Activated CD4-positive, alpha-beta T cell treated with anti-CD3 and anti-CD28 coated beads, Interleukin-2, amount 50 U/mL, for 16 hours (primary cell): ENCODE data around the gene PTPRC.

Experiments
- DNase-seq: peaks from one replicate; pipeline ENCODE4 v3.0.0-alpha.2; 2020

The PTPRC gene

DNA sequence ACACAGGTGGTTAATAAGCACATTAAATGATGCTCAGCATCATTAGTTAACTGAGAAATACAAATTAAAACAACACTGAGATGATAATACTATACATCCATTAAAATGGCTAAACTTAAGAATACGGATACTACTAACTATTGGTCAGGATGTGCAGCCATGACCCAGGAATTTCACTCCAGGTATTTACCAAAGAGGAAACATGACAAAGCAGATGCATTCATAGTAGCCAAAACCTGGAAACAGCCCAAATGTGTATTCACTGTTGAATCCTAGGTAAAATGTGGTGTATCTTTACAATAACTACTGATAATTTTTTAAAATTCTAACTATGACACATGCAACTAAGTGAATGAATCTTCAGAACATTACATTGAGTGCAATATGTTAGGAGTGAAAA lies 73.0 kb downstream of the PTPRC start:
- no peak for DNase-seq

DNA sequence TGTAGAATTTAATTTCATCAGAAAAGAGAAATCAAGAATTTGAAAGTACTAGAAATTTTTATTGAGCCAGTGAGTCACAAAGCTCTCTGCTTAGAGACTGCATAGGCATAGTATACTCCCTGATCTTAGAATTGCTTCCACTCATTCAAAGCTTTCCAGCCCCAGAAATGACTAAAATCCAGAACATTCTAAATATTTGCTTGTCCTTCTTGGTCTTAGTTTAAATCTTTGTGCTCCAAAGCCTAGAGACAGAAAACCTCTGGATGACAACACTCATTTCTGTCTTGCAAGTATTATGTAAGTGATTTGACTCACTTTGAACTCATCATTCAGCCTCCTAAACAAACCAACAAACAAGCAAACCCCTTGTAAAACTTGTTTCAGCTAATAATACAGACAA lies 74.2 kb downstream of the PTPRC start:
- DNase-seq, result peak; percentile 54

DNA sequence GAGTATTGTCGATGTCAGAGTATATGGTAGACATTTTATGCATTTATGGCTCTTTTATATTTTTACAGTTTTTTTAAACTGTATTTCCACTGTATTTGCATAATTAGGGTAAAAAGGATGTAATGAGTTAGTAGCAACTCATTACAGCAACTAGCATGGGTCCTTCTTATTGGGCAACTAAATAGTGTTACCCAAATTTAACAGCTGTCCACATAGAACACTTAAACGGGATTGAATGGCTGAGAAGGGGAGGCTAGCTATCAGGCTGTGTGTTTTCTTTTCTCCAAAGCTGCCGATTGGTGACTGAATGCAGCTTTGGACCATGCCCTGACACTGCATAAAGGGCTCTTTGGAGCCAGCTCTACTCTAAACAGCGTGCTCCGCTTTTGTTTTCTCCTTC lies 75.4 kb downstream of the PTPRC start:
- DNase-seq, result no peak

DNA sequence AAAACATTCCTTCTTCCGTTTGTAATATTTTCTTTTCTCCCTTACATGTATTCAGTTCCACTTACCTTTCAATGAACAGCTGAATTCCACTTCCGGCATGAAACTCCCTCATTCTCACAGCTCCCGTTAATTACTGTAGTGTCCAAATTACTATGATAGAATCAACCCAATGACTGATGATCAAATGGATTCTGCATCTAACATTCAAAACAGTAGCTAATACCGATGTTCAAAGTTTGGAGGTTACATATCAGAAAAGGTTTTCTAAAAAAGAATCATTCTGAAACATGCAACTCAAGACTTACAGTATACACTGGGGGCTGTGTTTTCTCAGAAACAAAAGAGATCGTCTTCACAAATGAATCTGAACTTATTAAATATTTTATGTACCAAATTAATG lies 77.2 kb downstream of the PTPRC start:
- peak; percentile 48 for DNase-seq

DNA sequence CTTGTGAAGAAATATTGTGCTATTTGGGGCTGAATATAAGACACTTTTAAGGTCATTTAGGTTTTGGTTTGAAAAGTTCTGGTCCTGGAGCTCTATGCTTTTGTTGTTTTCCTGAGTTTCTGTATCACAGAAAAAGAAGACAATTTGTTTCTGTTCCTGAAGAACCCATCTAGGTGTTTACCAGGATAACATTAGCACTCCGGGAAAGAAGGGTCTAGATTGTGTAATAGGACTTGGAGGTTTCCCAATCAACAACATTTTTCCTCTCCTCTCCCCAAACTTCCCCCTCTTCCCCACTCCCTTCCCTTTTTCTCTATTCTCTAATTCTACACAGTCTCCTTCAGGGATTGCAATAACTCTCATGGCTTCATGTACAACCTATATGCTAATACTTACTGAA lies 78.7 kb downstream of the PTPRC start:
- no peak for DNase-seq

DNA sequence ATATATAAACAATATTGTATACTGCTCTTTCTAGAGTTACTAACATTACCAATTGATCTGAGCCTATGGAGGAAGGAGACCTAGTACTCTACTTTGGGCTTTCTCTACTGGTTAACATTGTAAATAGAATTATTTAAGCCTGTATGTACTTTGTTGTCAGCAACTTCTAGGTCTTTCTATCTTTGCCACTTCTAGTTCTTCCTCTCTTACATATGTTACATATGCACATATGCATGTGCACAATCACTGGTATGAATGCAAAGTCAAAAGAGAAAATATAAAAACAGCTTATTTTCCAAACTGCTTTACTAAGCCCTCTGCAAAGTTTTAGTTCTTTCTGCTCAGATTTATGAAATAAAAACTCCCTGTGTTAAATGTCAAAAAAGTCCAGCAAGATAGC lies 84.3 kb downstream of the PTPRC start:
- DNase-seq, result no peak

DNA sequence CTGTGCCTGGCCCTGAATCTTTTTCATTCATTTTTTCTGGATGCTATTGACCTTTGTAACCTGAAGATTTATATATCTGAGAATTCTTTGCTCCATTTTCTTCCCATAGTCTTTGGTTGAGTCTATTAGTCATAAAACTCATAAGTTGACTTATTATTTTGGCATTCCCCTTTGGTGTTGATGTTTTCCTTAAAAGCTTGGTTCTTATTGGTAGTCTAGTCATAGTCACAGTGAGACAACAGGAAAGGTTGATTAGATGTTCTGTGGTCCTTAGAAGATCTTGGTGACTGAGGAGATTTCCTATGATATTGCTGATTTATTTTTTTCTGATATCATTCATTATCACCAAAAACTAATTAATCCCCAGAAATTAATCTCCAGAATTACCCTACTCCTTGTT lies 86.2 kb downstream of the PTPRC start:
- DNase-seq, result no peak

DNA sequence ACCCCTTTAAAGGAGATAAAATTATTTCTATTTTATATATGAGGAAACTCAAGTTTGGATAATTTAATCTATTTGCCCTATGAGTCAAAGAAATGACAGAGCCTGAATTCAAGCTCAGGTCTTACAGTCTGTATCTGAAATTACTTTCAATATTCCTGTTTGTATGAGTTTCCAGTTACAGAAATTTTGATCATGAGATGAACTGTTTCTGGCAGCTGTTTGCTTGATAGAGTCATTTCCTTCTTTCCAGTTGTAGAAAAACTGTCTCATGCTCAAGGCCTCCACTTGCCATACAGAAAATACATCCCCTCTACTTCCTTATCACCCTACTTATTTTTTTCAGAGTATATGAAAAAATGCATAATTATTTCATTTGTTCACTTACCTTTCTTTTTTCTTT lies 87.6 kb downstream of the PTPRC start:
- DNase-seq, result no peak

DNA sequence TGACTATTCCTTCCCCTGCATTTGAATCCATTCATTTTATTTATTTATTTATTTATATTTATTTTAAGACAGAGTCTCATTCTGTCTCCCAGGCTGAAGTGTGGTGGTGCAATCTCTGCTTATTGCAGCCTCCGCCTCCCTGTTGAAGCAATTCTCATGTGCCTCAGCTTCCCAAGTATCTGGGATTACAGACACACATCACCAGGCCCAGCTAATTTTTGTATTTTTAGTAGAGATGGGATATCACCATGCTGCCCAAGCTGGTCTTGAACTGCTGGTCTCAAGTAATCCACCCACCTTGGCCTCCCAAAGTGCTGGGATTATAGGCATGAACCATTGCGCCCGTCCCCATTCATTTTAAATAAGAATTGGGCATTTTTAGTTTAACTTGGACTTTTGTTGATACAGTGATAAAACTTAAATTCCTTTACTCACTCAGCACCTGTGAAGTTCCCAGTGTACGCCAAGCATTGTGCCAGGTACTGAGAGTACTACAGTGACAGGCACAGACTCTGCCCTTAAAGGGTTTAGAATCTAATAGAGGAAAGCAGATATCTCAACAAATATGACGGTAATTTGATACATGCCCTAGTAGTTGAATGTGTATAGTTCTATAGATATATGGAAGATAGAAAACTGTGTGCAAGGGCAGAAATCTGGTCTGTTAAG lies 90.5 kb downstream of the PTPRC start:
- no peak for DNase-seq

DNA sequence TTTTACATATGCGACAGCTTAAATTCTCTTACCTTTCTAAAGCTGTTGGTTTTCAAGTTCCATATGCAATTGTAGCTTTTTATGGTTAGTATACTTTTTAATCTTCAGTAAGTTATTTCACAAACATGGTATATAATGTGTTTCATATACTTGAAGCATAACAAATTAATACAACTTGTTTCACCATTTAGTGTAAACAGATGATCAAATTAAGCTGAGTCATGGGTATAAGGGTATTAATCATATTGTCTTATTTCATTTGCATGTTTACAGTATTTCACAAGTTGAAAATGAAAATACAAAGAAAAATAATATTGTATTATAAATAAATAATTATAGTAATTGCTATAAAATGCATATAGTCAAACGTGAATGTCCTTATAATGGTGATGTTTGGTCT lies 92.1 kb downstream of the PTPRC start:
- no peak for DNase-seq

DNA sequence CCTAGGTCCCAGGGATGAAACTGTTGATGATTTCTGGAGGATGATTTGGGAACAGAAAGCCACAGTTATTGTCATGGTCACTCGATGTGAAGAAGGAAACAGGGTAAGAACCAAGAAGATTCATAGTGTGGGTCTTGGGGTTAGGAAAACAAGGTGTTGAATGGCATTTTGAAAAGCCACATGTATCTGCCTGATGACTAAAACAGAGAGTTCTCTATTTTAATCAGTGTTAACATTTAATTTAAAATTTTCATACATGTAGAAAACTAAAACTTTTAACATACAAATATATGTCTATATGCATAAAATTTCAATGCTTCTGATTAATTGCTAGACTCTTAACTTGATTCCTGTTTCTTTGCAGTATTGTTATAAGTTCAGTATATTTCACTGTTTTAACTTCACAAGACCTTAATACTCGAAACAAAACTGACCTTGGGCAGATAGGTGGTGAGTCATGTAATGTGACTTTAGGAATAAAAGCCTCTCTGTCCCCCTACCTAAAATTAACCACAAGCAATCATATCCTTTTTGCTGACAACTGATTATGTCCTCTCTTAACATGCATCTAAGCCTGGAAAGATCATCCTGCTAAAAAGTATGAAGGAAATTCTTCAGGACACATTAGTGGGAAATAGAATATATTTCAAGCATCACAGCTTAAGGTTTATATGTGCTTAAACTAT lies 95.6 kb downstream of the PTPRC start:
- DNase-seq, result peak; percentile 80

DNA sequence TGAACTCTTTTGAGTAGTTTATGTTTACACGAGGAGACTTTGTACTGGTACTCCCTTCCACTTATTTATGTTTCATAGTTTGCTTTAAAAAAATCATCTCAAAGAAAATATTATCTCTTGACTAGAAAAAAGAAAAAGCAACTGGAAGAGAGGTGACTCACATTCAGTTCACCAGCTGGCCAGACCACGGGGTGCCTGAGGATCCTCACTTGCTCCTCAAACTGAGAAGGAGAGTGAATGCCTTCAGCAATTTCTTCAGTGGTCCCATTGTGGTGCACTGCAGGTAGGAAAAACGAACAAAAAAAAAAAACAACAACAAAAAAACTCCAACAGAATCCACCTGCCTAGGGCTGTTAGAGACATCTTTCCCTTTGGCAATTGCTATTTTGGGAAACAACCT lies 102.9 kb downstream of the PTPRC start:
- no peak for DNase-seq

DNA sequence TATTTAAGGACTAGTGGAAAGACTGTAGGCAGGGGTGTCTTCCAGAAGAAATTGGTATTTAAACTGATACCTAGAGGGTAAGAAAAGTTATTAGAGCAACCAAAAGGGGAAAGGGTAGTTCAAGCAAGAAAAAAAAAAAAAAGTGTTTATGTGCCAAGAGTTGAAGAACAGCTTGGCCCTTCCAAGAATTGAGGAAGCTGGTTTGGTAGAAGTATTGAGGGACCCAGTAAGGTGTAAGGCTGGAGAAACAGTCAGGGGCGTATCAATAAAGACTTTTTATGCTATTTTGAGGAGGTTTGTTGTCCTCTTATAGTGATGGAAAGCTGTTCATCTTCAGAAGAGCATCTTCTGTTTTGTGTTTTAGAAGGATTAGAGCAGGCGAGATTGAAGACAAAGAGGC lies 108.3 kb downstream of the PTPRC start:
- no peak for DNase-seq

DNA sequence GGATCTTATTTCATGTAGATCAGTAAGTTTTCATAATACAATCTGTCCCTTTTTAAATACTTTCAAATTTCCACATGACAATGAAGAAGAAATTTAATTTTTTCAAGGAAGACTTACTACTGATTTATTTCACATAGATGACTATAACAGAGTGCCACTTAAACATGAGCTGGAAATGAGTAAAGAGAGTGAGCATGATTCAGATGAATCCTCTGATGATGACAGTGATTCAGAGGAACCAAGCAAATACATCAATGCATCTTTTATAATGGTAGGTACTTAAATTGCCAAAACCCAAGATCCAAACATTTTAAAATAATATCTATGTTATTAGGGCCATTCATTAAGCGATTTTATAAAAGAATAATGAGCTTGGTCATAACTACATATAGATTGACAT lies 110.4 kb downstream of the PTPRC start:
- DNase-seq, result no peak

DNA sequence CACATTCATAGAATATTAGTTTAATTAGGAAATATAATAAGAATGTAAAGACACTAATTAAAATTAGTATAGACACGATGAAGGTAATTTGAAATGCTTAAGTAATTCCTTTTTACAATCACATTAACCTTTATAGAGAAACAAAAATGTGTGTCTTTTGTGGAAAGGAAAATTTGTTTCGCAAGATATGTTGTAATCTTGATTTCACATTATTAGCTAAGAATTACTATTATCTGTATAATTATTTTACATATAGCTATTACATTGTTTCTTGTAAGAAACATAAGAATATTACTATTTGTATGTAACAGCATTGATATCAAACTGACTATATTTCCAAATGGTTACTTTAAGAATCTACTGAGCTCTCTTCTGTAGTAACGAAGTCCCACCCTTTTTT lies 111.2 kb downstream of the PTPRC start:
- no peak for DNase-seq

DNA sequence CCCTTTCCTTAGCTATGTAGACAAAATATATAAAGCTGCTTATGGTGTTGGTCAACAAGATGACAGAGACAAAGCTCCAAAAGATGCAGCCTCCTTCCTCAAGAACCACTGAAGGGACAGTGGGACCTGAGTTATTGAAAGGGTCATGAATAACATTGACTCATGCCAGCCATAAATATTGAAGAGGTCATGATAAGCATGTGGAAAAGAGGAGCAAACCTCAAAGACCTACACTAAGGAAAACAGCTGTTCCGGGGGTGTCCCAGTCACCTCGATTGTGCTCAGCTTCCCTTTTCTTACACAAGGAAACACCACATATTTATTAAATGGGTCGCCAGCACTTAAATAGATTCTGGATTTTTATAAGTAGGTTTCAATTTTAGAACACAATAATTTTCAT lies 112.9 kb downstream of the PTPRC start:
- DNase-seq, result no peak

DNA sequence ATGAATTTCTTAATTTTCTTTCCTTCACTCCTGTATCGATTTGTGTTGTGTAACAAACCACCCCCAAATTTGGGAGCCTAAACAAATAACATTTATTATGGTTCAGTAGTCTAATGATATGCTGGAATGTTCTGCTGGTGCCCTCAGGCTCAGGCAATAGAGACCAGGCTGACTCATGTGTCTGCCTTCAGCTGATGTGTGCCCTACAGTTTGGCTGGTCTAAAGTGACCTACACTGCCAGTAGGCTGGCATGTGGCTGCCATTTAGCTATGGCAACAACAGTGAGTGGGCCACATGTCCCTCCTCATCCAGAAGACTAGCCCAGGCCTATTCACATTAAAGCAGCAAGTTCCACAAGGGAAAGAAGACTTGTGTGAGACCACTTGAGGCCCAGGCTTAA lies 115.8 kb downstream of the PTPRC start:
- DNase-seq, result no peak

DNA sequence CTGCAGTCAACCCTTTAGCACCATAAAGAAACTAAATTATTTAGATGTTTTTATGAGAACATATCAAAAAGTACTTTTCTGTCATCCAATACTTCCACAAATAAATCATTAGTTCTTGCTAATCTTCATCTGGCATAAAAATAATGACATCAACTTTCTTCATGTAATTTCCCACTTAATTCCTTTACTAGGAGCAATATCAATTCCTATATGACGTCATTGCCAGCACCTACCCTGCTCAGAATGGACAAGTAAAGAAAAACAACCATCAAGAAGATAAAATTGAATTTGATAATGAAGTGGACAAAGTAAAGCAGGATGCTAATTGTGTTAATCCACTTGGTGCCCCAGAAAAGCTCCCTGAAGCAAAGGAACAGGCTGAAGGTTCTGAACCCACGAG lies 116.9 kb downstream of the PTPRC start:
- no peak for DNase-seq

DNA sequence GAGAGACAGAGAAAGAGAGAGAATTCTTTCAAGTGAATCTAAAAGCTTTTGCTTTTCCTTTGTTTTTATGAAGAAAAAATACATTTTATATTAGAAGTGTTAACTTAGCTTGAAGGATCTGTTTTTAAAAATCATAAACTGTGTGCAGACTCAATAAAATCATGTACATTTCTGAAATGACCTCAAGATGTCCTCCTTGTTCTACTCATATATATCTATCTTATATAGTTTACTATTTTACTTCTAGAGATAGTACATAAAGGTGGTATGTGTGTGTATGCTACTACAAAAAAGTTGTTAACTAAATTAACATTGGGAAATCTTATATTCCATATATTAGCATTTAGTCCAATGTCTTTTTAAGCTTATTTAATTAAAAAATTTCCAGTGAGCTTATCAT lies 117.6 kb downstream of the PTPRC start:
- no peak for DNase-seq

DNA sequence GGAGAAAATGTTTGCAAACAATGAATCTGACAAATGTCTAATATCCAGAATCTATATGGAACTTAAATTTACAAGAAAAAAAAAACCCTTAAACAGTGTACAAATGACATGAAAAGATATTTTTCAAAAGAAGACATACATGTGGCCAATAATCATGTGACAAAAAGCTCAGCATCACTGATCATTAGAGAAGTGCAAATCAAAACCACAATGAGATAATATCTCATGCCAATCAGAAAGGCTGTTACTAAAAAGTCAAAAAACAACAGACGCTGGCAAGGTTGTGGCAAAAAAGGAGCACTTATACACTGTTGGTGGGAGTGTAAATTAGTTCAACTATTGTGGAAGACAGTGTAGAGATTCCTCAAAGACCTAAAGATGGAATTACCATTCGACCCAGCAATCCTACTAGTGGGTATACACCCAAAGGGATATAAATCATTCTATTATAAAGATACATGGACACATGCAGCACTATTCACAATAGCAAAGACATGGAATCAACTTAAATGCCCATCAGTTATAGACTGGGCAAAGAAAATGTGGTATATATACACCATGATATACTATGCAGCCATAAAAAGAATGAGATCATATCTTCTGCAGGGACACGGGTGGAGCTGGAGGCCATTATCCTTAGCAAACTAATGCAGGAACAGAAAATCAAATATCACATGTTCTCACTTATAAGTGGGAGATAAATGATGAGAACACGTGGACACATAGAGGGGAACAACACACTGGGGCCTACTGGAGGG lies 123.2 kb downstream of the PTPRC start:
- DNase-seq, result no peak

DNA sequence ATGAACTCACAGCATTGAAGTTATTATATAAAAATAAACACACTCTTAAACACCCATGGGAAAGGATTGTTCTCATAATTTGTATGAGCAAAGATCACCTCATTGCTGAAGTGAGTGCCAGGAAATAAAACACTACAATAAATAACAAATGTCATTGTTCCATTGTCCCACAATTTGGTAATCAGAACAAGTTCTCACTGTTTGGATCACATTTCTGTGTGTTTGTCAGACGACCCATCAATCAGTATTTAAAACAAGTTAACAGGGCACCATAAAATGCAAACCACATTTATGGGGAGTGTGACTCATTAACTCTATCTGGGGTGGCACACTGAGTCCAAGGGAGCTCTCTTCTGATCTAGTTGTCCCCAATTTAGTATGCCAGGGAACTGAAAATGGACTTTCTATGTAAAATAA lies 124.5 kb downstream of the PTPRC start:
- DNase-seq, result no peak

DNA sequence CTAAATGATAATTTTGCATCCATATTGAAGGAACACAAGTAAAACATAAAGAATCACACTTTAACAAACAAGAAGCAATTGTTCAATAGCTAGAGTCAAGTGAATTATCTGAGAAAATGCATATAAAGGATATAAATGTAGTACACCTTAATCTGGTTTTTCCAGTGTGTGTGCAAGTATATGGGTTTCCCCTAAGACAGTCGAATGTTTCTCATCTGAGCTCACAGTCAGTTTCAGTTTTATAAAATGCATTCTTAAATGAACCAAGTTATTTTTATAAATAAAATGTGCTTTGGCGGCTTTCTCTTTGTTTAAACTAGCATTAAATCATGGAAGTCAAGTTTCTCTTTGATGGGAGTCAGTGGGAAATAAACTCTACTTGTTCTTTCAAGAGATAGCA lies 125.9 kb downstream of the PTPRC start:
- no peak for DNase-seq

DNA sequence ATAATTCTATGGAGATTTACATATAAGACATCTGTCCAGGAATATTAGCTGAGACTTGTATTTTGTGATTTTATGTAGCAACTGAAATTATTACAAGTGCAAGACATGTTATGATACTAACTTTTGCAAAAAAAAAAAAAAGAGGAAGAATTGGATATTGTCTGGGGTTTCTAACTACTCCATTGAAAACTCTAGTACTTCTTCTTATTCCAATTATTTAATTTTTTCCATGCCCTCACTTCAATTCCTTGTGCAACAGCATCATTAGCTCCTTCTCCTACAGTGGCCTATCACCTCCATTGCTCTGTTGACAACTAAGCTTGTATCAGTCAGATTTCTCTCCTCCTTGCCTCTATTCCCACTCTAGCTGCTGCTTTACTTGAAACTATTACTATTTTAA lies 126.6 kb downstream of the PTPRC start:
- DNase-seq, result no peak

DNA sequence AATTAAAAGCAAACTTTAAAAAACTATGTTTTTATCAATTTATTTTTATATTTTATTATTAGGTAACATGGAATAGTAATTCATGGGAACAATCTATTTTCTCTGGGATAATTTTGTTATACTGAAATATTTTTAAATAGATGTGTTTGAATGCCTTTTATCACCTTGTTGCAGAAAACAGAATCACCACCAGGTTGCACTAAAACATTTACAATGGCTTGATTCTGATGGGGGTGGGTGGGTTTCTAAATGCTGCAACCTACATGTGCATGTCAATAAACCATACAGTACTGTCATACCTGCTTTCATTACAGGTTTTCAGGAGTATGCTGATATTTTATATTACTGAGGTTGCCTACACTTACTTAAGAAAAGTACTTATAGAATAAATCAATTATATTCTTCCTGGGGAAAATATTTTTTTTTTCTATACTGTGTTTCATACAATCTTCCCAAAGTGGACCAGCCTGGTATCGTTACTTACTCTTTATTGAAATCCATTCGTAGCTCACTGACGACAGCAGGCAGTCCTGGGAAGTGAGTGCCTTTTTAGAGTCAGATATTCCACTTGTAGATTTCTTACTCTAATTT lies 132.8 kb downstream of the PTPRC start:
- DNase-seq, result peak; percentile 41
